Measurements from ENCODE around the gene FADS3.

DNA sequence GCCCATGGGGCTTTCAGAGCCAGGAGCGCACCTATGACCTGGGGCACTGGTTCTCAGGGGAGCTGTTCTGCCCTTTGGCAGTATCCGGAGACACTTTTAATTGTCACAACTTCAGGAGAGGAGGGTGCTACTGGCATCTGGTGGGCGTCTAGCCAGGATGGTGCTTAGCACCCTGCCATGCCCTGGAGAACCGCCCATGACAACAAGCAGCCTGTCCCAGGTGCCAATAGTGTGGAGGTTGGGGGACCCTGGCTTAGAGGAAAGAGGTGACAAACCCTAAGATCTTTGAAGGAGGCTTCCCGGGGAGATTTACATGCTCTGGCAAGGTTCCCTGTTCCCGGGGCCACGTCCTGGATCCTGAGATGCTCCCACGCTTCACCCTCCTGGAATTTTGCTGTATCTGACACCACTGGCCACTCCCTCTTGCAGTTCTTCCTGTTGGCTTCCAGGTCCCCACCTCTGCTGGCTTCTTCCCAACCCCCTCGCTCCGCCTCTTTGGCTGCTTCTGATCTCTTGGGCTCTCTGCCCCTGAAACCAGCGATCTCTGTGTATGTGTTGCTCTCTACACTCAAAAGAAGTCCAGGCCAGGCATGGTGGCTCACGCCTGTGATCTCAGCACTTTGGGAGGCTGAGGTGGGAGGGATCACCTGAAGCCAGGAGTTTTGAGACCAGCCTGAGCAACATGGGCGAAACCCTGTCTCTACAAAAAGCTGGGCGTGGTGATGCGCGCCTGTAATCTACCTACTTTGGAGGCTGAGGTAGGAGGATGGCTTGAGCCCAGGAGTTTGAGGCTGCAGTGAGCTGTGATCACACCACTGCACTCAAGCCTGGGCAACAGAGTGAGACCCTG, 31.1 kb downstream of the FADS3 start:
- no peak for TF ChIP-seq CTCF (IDR thresholded peaks at IDR 0.05)
- no peak for TF ChIP-seq EP300 (IDR thresholded peaks at IDR 0.05)
- no peak for TF ChIP-seq POLR2A (IDR thresholded peaks at IDR 0.05)

All from tibial nerve (tissue), 4 donors.